Measurements from ENCODE around the gene ANKH.

ANKH gene

DNA sequence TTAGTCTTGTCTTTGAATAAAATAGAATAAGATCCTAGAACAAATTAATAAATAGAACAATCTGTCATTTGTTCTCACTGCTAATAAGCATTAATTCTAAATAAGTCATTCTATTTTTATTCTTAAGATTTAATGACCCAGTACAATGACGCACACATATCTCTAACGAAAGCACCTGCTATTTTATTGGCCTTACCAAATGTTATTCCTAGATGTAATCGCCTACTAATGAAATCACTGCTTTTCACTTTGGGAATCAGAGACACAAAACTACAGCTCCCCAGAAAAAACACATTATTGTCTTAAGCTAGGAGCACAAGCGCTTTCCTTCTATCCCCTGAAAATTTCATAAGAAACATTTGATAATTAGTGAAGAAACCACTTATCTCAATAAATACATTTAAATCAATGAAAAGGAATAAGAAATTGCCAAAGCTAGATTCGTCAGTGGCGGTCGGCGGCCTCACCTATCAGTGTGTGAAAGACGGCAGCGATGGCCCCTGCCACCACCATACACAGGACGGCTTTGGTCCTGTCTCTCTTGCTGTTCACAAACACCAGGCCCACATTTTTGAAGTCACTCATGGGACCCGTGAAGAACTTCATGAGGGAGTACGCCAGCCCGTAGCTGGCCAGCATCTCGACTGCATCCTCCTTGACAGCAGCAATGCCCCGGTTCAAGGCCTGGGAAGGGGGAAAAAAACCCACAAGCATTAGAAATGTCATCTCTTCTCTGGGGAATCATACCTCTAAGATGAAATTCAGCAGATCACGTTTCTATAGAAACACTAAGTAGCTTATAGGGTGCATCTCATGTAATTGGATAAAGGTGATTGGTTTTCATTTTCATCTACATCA, 102.8 kb downstream of the ANKH start:
- no peaks in the 10 kb centered on the region for H3K9me3 ChIP-seq (ENCODE audit: control insufficient read depth, insufficient read depth, low read length)
- H3K36me3 ChIP-seq (ENCODE audit: insufficient read depth, low read length): no peaks in the 10 kb centered on the region
- H3K9ac ChIP-seq (ENCODE audit: low read depth, low read length): no peak overlapping the region
- H3K4me1 ChIP-seq (ENCODE audit: insufficient read depth, low read length): no peaks in the 10 kb centered on the region

DNA sequence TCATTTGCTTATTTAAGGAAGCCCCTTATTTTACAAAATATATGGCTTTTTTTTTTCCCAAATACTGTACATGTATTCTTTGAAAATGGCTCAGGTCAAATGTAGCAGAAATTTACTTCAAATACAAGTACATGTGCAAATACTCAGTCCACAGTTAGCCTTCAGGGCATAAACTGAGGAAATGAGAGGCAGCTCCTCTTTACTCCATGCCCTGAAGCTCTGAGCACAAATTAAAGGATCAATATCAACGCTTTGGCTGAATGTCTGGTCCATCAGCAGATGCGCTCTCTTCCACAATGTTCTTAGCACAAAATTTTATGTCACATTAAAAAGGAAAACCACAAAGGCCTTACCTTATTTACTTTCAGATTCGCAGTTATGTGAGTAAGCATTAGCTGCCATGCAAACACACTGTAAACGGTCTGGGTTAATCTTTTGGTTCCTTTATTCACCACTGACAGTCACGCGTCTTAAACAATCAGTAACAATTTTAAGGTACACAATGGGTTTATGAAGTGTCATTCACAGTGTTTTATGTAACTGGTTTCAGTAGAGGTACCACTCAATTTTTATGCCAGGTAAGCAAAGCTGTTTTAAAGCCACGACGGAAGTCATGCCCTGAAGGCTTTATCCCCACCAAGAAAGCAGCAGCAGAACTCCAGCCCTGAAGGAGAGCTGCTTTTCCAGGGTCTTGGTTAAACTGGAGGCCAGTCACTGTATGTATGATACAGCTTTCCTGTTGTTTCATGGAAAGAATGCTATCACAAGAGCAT, 103.7 kb downstream of the ANKH start:
- Histone ChIP-seq H3K4me1 (ENCODE audit: insufficient read depth, low read length) (no peaks in the 10 kb centered on the region), H3K9me3 (ENCODE audit: control insufficient read depth, insufficient read depth, low read length) (no peaks in the 10 kb centered on the region), H3K36me3 (ENCODE audit: insufficient read depth, low read length) (no peaks in the 10 kb centered on the region), H3K9ac (ENCODE audit: low read depth, low read length) (no peak overlapping the region)

DNA sequence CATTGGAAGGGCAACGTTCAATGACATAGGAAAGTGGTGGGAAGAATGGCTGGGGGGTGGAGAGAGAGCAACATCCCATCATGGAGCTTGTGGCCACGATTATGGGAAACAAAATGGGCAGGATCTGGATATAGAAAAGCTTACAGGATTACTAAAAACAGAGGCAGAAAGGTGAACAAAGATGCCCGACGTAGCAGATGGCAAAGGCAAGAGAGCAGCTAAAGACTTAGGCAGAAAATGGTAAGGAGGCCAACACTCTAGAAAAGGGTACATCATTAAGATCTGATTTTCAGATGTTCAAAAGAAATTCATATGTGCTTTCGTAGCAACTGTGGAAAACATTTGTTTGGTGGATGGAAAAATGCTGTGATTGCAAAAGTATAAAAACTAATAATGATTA, 104.5 kb downstream of the ANKH start:
- Histone ChIP-seq H3K36me3 (ENCODE audit: insufficient read depth, low read length) (no peaks in the 10 kb centered on the region), H3K4me1 (ENCODE audit: insufficient read depth, low read length) (no peaks in the 10 kb centered on the region)

DNA sequence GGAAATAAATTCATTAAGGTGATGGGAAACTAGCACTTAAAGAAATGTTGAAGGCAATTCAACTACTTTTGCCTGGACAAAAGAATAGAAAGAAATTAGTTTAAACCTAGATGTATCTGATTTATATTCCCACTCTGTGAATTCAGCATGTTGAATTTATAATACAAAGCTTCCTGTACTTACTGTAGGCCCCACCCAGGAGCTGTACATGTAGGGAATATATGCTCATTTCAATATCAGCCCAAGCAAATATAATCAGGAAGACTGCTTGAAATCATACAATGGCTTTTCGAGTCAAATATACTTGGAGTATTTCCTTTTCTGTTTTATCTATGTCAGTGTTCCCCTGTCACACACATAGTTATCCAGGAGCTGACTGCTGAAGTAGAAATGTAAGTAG, 105.0 kb downstream of the ANKH start:
- no peaks in the 10 kb centered on the region for H3K36me3 ChIP-seq (ENCODE audit: insufficient read depth, low read length)
- H3K4me1 ChIP-seq (ENCODE audit: insufficient read depth, low read length): no peaks in the 10 kb centered on the region
- H3K9ac ChIP-seq (ENCODE audit: low read depth, low read length): no peak overlapping the region
- no peaks in the 10 kb centered on the region for H3K9me3 ChIP-seq (ENCODE audit: control insufficient read depth, insufficient read depth, low read length)

More for the DNA sequence above, 104.5 kb downstream of the ANKH start:
- H3K9ac ChIP-seq (ENCODE audit: low read depth, low read length): no peak overlapping the region
- H3K9me3 ChIP-seq (ENCODE audit: control insufficient read depth, insufficient read depth, low read length): no peaks in the 10 kb centered on the region

DNA sequence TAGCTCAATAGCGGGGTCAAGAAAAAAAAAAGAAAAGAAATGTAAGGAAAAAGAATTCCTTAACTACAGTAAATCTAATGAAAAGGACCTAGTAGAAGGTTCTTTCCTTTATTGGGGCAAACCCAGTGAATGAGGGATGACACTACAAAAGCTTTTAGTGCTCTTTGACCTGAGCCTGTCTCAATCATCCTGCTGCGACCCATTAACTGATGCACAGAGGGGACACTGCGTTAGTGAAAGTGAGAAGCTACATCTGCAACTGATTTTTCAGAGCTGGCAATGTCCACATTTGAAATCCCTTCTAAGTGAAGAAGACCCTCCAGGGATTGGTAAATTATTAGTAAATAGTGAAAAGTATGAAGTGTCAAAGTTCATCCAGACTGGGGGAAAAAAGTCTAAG, 106.0 kb downstream of the ANKH start:
- Histone ChIP-seq H3K9me3 (ENCODE audit: control insufficient read depth, insufficient read depth, low read length) (no peaks in the 10 kb centered on the region), H3K36me3 (ENCODE audit: insufficient read depth, low read length) (no peaks in the 10 kb centered on the region), H3K4me1 (ENCODE audit: insufficient read depth, low read length) (no peaks in the 10 kb centered on the region), H3K9ac (ENCODE audit: low read depth, low read length) (no peak overlapping the region)

DNA sequence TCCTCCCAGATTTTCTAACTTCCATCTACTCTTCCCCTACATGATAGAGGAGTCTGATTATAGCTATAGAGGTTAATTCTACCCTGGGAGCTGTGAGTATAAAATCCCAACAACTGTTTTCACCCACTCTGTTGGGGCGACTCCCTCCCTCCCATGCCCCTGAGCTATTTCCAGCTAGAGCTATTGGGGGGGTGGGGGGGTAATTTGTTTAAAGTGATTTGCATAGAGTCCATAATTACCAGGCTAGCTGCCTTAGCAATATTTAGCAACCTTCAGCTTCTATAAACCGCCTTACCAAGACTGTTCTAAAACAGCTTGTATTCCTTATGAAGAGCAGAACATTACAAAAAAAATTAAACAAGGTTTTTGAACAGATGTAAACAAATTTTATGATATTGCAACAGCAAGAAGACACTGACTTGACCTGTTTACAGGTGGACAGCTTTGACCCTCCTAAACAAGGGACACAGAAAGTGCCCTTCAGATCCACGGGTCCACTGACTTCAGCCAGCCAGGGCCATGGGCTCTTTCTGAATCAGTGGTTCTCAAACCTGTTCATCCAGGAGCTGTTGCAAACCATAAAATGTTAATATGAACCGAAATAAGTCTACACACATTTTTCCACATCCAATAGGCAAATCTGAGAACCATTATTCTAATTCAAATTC, 108.9 kb downstream of the ANKH start:
- no peaks in the 10 kb centered on the region for H3K4me1 ChIP-seq (ENCODE audit: insufficient read depth, low read length)

DNA sequence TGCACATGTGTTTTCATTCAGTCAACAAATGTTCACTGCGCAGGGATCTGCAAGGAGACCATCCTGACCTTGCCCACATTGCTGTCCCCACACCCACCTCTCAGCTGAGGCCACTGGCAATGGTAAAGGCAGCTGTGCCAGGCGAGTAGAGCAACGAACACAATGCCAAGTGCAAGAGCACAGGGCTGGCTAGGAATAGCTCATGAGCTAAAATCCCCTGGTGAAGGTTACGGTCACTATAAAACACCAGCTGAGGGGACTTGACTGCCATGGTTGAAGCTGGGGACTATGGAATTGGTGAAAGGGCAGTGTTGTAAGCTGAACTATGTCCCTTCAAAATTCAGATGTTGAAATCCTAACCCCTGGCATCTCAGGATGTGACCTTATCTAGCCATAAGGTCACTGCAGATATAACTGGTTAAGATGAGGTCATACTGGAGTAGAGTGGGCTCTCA, 111.0 kb downstream of the ANKH start:
- H3K9ac ChIP-seq (ENCODE audit: low read depth, low read length): no peak overlapping the region
- H3K9me3 ChIP-seq (ENCODE audit: control insufficient read depth, insufficient read depth, low read length): no peaks in the 10 kb centered on the region
- no peaks in the 10 kb centered on the region for H3K4me1 ChIP-seq (ENCODE audit: insufficient read depth, low read length)
- no peaks in the 10 kb centered on the region for H3K36me3 ChIP-seq (ENCODE audit: insufficient read depth, low read length)

More for the DNA sequence above, 108.9 kb downstream of the ANKH start:
- H3K9ac ChIP-seq (ENCODE audit: low read depth, low read length): no peak overlapping the region
- H3K9me3 ChIP-seq (ENCODE audit: control insufficient read depth, insufficient read depth, low read length): no peaks in the 10 kb centered on the region
- H3K36me3 ChIP-seq (ENCODE audit: insufficient read depth, low read length): no peaks in the 10 kb centered on the region

DNA sequence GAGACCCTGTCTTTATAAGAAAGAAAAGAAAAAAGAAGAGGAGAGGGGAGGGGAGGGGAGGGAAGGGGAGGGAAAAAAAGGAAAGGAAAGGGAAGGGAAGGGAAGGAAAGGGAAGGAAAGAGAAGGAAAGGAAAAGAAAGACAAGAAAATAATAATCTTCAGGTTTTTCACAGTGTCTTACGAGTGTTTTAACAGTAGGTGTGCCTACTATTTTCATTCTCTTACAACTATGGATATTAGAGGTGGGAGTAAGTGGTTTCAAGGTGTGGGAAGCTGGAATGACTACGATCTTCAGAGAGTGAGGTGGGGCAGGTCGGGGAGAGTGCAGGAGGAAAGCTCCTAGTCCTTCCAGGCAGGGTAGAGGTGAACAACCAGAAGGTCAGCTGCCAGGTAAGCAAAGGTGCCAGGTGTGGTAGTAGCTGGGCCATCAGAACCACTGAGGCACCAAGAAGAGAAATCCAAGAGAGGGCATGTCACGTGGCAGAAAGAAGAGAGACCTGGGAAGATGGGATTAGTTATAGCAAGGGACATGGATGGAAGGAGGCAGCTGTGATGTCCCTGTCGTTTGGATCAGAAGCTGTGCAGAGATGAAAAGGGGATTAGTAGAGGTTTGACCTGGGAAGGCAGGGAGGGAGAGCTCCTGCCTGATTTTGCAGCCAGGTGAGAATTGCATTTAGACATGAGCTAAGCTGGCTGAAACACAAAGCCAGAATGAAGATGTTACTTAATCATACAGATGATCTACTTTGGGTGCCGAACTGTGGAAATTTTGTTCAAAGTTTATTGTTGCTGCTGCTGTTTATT, 111.6 kb downstream of the ANKH start:
- Histone ChIP-seq H3K4me1 (ENCODE audit: insufficient read depth, low read length) (no peaks in the 10 kb centered on the region), H3K36me3 (ENCODE audit: insufficient read depth, low read length) (no peaks in the 10 kb centered on the region), H3K9me3 (ENCODE audit: control insufficient read depth, insufficient read depth, low read length) (no peaks in the 10 kb centered on the region), H3K9ac (ENCODE audit: low read depth, low read length) (no peak overlapping the region)

DNA sequence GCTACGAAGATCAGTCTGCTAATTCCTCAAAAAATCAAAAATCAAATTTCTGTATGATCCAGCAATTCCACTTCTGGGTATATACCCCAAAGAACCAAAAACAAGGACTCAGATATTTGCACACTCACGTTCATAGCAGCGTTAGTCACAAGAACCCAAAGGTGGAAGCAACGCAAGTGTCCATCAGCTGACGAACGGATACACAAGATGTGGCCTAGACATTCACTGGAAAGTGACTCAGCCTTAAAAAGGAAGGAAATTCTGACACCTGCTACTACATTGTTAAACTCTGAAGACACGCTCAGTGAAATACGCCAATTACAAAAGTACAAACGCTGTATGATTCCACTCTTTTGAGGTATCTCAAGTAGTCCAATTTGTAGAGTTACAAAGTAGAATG, 113.7 kb downstream of the ANKH start:
- peaks cover 4% of the 10 kb centered on the region; the same call in 1 of the 2 replicates for H3K4me1 ChIP-seq (ENCODE audit: insufficient read depth, low read length)
- H3K36me3 ChIP-seq (ENCODE audit: insufficient read depth, low read length): no peaks in the 10 kb centered on the region
- H3K9ac ChIP-seq (ENCODE audit: low read depth, low read length): no peak overlapping the region
- H3K9me3 ChIP-seq (ENCODE audit: control insufficient read depth, insufficient read depth, low read length): no peaks in the 10 kb centered on the region

DNA sequence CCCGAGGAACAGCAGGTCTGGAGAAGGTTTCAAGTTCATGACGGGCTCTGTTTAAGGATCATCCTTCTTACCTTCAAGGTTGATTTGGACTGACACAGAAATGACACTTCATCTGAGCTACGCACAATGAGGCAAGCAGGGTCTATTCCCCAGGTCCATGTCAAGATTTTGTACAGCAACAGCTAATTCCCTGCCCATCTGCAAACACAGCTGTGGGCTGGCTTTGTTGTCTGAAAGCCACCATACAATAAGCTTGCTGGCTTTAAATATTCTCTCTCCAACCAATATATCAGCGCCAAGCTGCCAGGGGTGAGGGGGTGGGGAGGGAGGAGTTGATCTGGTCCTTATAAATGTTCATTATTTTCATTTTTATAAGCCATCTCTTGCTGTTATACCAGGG, 115.1 kb downstream of the ANKH start:
- no peaks in the 10 kb centered on the region for H3K9me3 ChIP-seq (ENCODE audit: control insufficient read depth, insufficient read depth, low read length)
- H3K4me1 ChIP-seq (ENCODE audit: insufficient read depth, low read length): peaks cover 10% of the 10 kb centered on the region
- H3K9ac ChIP-seq (ENCODE audit: low read depth, low read length): no peak overlapping the region
- H3K36me3 ChIP-seq (ENCODE audit: insufficient read depth, low read length): no peaks in the 10 kb centered on the region

DNA sequence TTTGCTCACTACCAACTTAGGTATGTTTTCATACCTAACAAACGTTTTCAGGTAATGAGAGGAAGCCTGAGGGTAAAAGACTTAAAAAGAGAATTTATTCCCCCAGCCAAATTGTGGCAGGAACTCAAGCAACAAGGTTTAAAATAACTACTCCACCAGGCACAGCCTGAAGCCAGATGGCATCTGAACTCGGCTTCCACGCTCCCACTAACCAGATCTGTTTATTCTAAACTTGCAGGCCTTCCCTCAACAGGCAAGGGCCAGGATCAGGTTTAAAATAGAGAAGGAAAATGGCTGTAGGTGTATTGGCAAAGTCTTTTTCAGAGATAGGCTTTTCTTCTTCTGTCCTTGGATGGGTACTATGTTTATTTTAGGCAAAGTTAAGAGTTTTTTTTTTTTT, 117.6 kb downstream of the ANKH start:
- Histone ChIP-seq H3K4me1 (ENCODE audit: insufficient read depth, low read length) (peaks cover 10% of the 10 kb centered on the region), H3K9me3 (ENCODE audit: control insufficient read depth, insufficient read depth, low read length) (no peaks in the 10 kb centered on the region), H3K9ac (ENCODE audit: low read depth, low read length) (no peak overlapping the region), H3K36me3 (ENCODE audit: insufficient read depth, low read length) (no peaks in the 10 kb centered on the region)

DNA sequence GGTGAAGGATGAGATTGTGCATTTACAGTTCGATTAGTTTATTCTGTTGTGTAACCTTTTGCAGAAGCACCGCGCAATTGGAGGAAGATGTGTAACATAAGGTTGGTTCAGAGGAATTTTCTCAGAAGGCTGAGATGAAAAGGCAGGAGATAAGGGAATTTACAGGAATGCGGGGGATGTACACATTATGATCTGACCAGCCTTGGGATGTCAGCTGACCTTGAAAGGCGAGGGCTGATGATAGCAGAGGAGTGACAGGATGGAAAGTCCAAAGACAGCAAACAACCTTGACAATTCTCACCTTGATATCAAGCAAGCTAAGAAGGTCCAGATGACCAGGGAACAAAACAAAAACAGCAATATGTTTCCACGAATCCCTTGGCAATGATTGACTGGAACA, 118.3 kb downstream of the ANKH start:
- Histone ChIP-seq H3K9me3 (ENCODE audit: control insufficient read depth, insufficient read depth, low read length) (no peaks in the 10 kb centered on the region), H3K9ac (ENCODE audit: low read depth, low read length) (no peak overlapping the region), H3K36me3 (ENCODE audit: insufficient read depth, low read length) (no peaks in the 10 kb centered on the region)

DNA sequence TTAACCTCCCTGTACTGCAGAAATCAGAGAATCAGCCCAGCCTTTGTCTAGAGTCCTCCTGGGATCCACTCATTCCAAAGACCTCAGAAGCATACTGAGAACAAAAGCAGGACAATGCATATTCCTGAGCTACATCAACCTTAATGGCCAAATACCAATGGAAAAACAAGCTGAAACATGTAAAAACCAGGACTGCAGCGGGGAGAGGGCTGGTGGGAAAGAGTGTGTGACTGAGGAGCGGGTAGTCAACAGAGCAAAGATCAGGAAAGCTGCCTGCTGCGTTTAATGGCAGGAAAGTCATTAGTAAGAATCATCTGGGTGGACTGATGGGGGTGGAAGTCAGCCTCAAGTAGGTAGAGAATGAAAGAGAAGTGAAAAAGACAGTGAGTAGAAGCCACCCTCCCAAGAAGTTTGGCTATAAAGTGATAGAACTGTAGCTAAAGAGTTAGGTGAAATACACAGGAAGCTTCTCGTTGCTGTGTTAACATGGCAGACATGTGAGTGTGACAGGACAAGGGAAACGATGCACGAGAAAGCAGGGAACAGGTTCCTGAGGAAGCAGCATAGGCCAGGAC, 119.0 kb downstream of the ANKH start:
- no peak overlapping the region for H3K9ac ChIP-seq (ENCODE audit: low read depth, low read length)
- H3K4me1 ChIP-seq (ENCODE audit: insufficient read depth, low read length): peaks cover 10% of the 10 kb centered on the region
- H3K9me3 ChIP-seq (ENCODE audit: control insufficient read depth, insufficient read depth, low read length): no peaks in the 10 kb centered on the region
- H3K36me3 ChIP-seq (ENCODE audit: insufficient read depth, low read length): no peaks in the 10 kb centered on the region

More for the DNA sequence above, 118.3 kb downstream of the ANKH start:
- H3K4me1 ChIP-seq (ENCODE audit: insufficient read depth, low read length): peaks cover 10% of the 10 kb centered on the region
